Natural killer cell (primary cell): ENCODE data around the gene FOXF1. TPM values are rescaled to one million over a fixed set of nuclear protein-coding genes. Genes with fewer than 3 reads are reported as not detected.

Source experiments
- ATAC-seq, 3 donors: fragments of 150-1000 bp in 2 of 3; fragments of 200-7000 bp in 1 of 3; cut with Tn5 transposase; 1 replicate in 1 of 3; 2 replicates in 2 of 3; pipeline ENCODE4 v1.10.0; 2021; ENCODE audit warnings: mild to moderate bottlenecking in 2 of 3, moderate library complexity in 2 of 3
- DNase-seq, 2 donors: peaks; one replicate each; pipeline versions ENCODE4 v3.0.0 to v3.0.0-alpha.2; 2013 to 2021; ENCODE audit warnings: mixed read lengths in 1 of 2
- H3K27ac ChIP-seq: one replicate; pipeline ENCODE4 v1.5.1; 2013; ENCODE audit warnings: mild to moderate bottlenecking, low read length
- H3K27me3 ChIP-seq: one replicate; pipeline ENCODE4 v1.6.1; 2013; ENCODE audit warnings: low read length; ENCODE audit not compliant: control insufficient read depth, insufficient read depth
- H3K36me3 ChIP-seq: one replicate; pipeline ENCODE4 v1.6.1; 2013; ENCODE audit warnings: low read length; ENCODE audit not compliant: control insufficient read depth, insufficient read depth
- H3K4me1 ChIP-seq: one replicate; pipeline ENCODE4 v1.6.1; 2013; ENCODE audit warnings: low read length; ENCODE audit not compliant: control insufficient read depth, insufficient read depth
- H3K4me3 ChIP-seq: one replicate; pipeline ENCODE4 v1.5.1; 2013; ENCODE audit warnings: low read length
- H3K9me3 ChIP-seq: one replicate; pipeline ENCODE4 v1.6.1; 2013; ENCODE audit warnings: low read length; ENCODE audit not compliant: control insufficient read depth, insufficient read depth
- H3K27ac Mint-ChIP-seq, 2 donors: one replicate each; pipeline ENCODE4 v1.8.0; 2022; ENCODE audit warnings: mild to moderate bottlenecking in 2 of 2, mixed read lengths in 2 of 2, moderate library complexity in 1 of 2
- H3K27me3 Mint-ChIP-seq, 2 donors: one replicate each; pipeline ENCODE4 v1.8.0; 2022; ENCODE audit warnings: low read depth in 2 of 2, mixed read lengths in 2 of 2
- H3K36me3 Mint-ChIP-seq: one replicate; pipeline ENCODE4 v1.8.0; 2022; ENCODE audit warnings: mixed read lengths
- H3K4me1 Mint-ChIP-seq, 2 donors: one replicate each; pipeline ENCODE4 v1.8.0; 2022; ENCODE audit warnings: mixed read lengths in 2 of 2
- H3K4me3 Mint-ChIP-seq: one replicate; pipeline ENCODE4 v1.8.0; 2022; ENCODE audit warnings: mild to moderate bottlenecking, moderate library complexity, mixed read lengths
- H3K9me3 Mint-ChIP-seq, 2 donors: one replicate each; pipeline ENCODE4 v1.8.0; 2022; ENCODE audit warnings: mixed read lengths in 2 of 2
- WGBS: methylation state at CpG from one replicate; pipeline ENCODE4 v1.1.7; 2013; ENCODE audit warnings: missing lambda C conversion rate; ENCODE audit not compliant: insufficient coverage; 5-methylcytosine and 5-hydroxymethylcytosine counted together
- intact Hi-C: fragments of 100-400 bp; cut with micrococcal nuclease; formaldehyde crosslinking; loops from one replicate; pipeline ENCODE4 v1.14.2; 2022
- total RNA-seq, 4 donors: library from RNA; stranded (reverse); fragments of 120-200 nt in 1 of 4; gene quantifications; one replicate each; pipeline versions ENCODE4 v1.2.3 to v1.2.4, GENCODE V29; 2013 to 2022
- TF ChIP-seq, protein P1 (sequence below): fragments of 200-600 bp; IDR thresholded peaks from one replicate; pipeline ENCODE4 v1.8.0; 2022; ENCODE audit warnings: antibody characterized with exemption

Gene FOXF1
- total RNA-seq, 3 donors from 2014 or later (not counting 1 experiment from before 2014, with no cell fraction given): not detected

DNA sequence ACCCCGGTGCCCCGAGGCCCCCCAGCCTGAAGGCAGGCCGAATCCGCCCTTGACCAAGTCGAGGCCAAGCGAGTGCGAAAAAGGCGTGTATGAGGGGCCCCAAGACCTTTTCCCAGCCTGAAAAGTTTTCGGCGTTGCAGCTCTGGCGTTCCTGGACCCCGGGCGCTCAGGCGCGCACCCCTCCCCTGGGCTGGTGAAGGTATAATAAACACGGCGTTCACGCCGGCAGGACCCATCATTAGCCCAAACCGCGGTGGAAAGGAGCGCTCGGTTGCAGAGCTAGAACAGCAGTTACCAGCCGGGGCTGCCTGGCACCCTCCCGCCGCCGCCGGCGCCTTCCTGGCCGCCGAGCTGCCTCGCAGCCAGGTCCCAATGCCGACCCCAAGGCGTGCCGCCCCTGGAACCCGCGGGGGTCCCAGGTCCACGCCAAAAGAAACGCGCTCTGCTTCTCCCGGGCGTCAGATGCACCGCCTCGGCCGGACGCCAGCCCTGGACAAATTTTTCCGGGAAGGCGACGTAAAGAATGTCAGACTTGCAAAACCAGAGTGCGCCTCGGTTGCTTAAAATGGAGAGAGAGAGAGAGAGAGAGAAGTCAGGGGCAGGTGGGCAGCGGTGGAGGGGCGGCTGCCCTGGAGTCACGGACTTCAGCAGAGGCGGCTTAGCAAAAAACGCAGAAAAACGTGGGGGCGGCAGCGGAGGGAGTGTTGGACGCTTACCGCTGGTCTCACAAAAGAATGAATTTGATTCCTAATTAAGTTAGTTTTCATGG is 11.5 kb upstream of the FOXF1 start:
- intact Hi-C loops: no loop called here
- peaks cover 55% of the 10 kb centered on the region for H3K27me3 ChIP-seq
- Mint-ChIP-seq H3K27ac (no peak overlapping the region), H3K27me3 (peaks cover 67 to 70% of the 10 kb centered on the region in 2 donors), H3K4me1 (peaks cover 0 to 5% of the 10 kb centered on the region in 2 donors), H3K9me3 (no peaks in the 10 kb centered on the region), H3K36me3 (no peaks in the 10 kb centered on the region), H3K4me3 (no peak overlapping the region)
- DNase-seq (no peak), ATAC-seq (no peak)
- no peak overlapping the region for H3K27ac ChIP-seq
- TF ChIP-seq, protein P1, sequence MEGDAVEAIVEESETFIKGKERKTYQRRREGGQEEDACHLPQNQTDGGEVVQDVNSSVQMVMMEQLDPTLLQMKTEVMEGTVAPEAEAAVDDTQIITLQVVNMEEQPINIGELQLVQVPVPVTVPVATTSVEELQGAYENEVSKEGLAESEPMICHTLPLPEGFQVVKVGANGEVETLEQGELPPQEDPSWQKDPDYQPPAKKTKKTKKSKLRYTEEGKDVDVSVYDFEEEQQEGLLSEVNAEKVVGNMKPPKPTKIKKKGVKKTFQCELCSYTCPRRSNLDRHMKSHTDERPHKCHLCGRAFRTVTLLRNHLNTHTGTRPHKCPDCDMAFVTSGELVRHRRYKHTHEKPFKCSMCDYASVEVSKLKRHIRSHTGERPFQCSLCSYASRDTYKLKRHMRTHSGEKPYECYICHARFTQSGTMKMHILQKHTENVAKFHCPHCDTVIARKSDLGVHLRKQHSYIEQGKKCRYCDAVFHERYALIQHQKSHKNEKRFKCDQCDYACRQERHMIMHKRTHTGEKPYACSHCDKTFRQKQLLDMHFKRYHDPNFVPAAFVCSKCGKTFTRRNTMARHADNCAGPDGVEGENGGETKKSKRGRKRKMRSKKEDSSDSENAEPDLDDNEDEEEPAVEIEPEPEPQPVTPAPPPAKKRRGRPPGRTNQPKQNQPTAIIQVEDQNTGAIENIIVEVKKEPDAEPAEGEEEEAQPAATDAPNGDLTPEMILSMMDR: no peak
- H3K4me3 ChIP-seq: no peak overlapping the region
- no peaks in the 10 kb centered on the region for H3K9me3 ChIP-seq
- 7% methylated on average over 60 of the region's 61 CpGs for WGBS
- H3K4me1 ChIP-seq: no peaks in the 10 kb centered on the region
- H3K36me3 ChIP-seq: no peaks in the 10 kb centered on the region

DNA sequence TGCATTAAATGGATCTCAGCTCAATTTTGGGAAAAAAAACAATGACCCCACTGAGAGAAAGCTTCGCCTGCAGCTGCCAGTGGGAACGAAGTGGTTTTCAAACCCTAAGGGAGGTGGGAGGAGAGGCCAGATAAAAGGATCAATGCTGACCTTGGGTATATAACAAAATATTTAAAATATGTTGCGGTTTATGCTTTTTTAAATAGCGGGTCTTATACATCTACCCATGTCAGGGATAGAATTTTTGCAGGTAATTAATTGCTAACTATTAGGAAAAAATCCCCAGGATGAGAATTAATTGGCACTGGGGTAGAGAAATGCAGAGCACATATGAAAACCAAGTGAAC is 10.9 kb upstream of the FOXF1 start:
- no peaks in the 10 kb centered on the region for H3K4me1 ChIP-seq
- intact Hi-C loops: no loop called here
- TF ChIP-seq, protein P1: no peak
- peaks cover 66 to 70% of the 10 kb centered on the region in 2 donors for H3K27me3 Mint-ChIP-seq
- ATAC-seq: no peak
- no peak overlapping the region for H3K27ac Mint-ChIP-seq
- no peaks in the 10 kb centered on the region for H3K36me3 ChIP-seq
- no peak overlapping the region for H3K27ac ChIP-seq
- peaks cover 51% of the 10 kb centered on the region for H3K27me3 ChIP-seq
- H3K36me3 Mint-ChIP-seq: no peaks in the 10 kb centered on the region
- no peak overlapping the region for H3K4me3 Mint-ChIP-seq
- H3K9me3 ChIP-seq: no peaks in the 10 kb centered on the region
- H3K4me1 Mint-ChIP-seq: peaks cover 0 to 5% of the 10 kb centered on the region in 2 donors
- 25% methylated on average over 2 of the region's 4 CpGs for WGBS
- no peak overlapping the region for H3K4me3 ChIP-seq
- no peaks in the 10 kb centered on the region for H3K9me3 Mint-ChIP-seq
- DNase-seq: no peak

DNA sequence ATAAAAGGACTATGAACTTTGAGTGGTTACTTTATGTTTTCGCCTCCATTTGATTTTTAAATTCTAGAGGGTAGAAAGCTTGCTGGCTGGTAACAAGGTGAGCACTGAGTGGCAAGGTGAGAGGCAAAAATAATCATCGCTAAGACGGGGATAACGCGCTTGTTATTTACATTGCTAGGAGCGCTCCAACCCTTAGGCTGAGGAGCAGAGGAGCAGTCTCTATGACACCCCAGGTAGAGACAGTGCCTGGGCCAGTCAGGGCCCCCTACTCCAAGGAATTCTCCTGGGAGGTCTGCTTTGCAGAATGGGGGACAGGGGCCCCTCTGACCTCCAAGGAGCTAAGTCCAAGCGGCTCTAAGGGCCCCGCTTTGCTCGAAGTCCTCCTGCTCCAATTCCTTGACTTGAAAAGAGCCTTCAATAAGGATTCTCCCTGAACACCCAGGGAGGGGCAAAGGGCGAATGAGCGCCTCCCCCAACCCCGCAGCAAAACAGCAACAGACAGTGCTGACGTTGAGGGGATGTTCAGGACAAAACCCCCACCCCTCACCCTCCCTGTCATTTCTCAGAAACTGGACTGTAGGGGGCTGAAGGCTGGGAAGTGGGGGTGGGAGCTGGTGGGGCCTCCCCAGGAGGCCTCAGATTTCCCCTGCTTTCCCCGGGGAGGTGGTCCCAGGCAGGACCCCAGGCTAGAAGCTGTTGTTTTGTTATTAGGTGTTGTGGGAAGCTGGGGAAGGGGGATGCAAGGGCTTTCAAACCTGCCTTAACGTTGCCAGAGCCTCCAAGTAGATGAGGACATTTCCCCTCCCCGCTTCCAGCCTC is 10.2 kb upstream of the FOXF1 start:
- Histone ChIP-seq H3K27ac (no peak overlapping the region), H3K9me3 (no peaks in the 10 kb centered on the region), H3K36me3 (no peaks in the 10 kb centered on the region), H3K27me3 (peaks cover 52% of the 10 kb centered on the region), H3K4me3 (no peak overlapping the region), H3K4me1 (no peaks in the 10 kb centered on the region)
- Mint-ChIP-seq H3K27ac (no peak overlapping the region), H3K4me1 (peaks cover 0 to 5% of the 10 kb centered on the region in 2 donors), H3K9me3 (no peaks in the 10 kb centered on the region), H3K27me3 (peaks cover 71 to 75% of the 10 kb centered on the region in 2 donors), H3K4me3 (no peak overlapping the region), H3K36me3 (no peaks in the 10 kb centered on the region)
- ATAC-seq: no peak
- TF ChIP-seq, protein P1: no peak
- DNase-seq: no peak
- 14% methylated on average over 15 of the region's 16 CpGs for WGBS
- intact Hi-C loops: no loop called here
